ENCODE data around the gene PHLDB2.

PHLDB2 gene

GRCh38 chr3:111862415-111862814, 3.4 kb downstream of the PHLDB2 start:
- H3K4me1 Mint-ChIP-seq: peaks cover 8% of the 10 kb centered on the region
- no peak for ATAC-seq
- no peaks in the 10 kb centered on the region for H3K9me3 Mint-ChIP-seq
- no peak overlapping the region for H3K4me3 Mint-ChIP-seq
- peaks cover 55% of the 10 kb centered on the region for H3K27me3 Mint-ChIP-seq
- H3K27ac Mint-ChIP-seq: no peak overlapping the region
- DNase-seq: no peak

GRCh38 chr3:111862974-111863373, 3.9 kb downstream of the PHLDB2 start:
- H3K9me3 Mint-ChIP-seq: no peaks in the 10 kb centered on the region
- ATAC-seq: no peak
- H3K27me3 Mint-ChIP-seq: peaks cover 50% of the 10 kb centered on the region

GRCh38 chr3:111863942-111864694, 5.1 kb downstream of the PHLDB2 start:
- Mint-ChIP-seq H3K27ac (no peak overlapping the region), H3K4me1 (peaks cover 8% of the 10 kb centered on the region), H3K27me3 (peaks cover 45% of the 10 kb centered on the region), H3K4me3 (no peak overlapping the region), H3K9me3 (no peaks in the 10 kb centered on the region)
- DNase-seq (no peak), ATAC-seq (no peak)

More at GRCh38 chr3:111862974-111863373, 3.9 kb downstream of the PHLDB2 start:
- Mint-ChIP-seq H3K27ac (no peak overlapping the region), H3K4me1 (peaks cover 8% of the 10 kb centered on the region), H3K4me3 (no peak overlapping the region)
- DNase-seq: no peak

- Mint-ChIP-seq H3K4me1 (peaks cover 8% of the 10 kb centered on the region), H3K4me3 (no peak overlapping the region), H3K27ac (no peak overlapping the region), H3K27me3 (peaks cover 45% of the 10 kb centered on the region), H3K9me3 (no peaks in the 10 kb centered on the region)
- ATAC-seq (no peak), DNase-seq (no peak)
Observed at GRCh38 chr3:111864821-111865656, 6.0 kb downstream of the PHLDB2 start.

GRCh38 chr3:111867889-111868426, 8.9 kb downstream of the PHLDB2 start:
- Mint-ChIP-seq H3K9me3 (no peaks in the 10 kb centered on the region), H3K4me3 (no peak overlapping the region)

GRCh38 chr3:111870620-111871019, 11.6 kb downstream of the PHLDB2 start:
- DNase-seq: no peak
- no peaks in the 10 kb centered on the region for H3K27me3 Mint-ChIP-seq
- no peak for ATAC-seq
- H3K9me3 Mint-ChIP-seq: no peaks in the 10 kb centered on the region
- no peaks in the 10 kb centered on the region for H3K4me1 Mint-ChIP-seq
- H3K4me3 Mint-ChIP-seq: no peak overlapping the region
- no peak overlapping the region for H3K27ac Mint-ChIP-seq

More at GRCh38 chr3:111867889-111868426, 8.9 kb downstream of the PHLDB2 start:
- Mint-ChIP-seq H3K4me1 (no peaks in the 10 kb centered on the region), H3K27me3 (peaks cover 20% of the 10 kb centered on the region), H3K27ac (no peak overlapping the region)
- DNase-seq (no peak), ATAC-seq (no peak)

- Mint-ChIP-seq H3K27ac (no peak overlapping the region), H3K9me3 (no peaks in the 10 kb centered on the region)
- ATAC-seq: no peak
Observed at GRCh38 chr3:111871809-111872623, 13.0 kb downstream of the PHLDB2 start.

GRCh38 chr3:111872979-111873378, 13.9 kb downstream of the PHLDB2 start:
- DNase-seq (no peak), ATAC-seq (no peak)
- Mint-ChIP-seq H3K27me3 (no peaks in the 10 kb centered on the region), H3K4me3 (no peak overlapping the region), H3K9me3 (no peaks in the 10 kb centered on the region), H3K27ac (no peak overlapping the region), H3K4me1 (no peaks in the 10 kb centered on the region)

More at GRCh38 chr3:111871809-111872623, 13.0 kb downstream of the PHLDB2 start:
- H3K27me3 Mint-ChIP-seq: no peaks in the 10 kb centered on the region
- no peaks in the 10 kb centered on the region for H3K4me1 Mint-ChIP-seq
- DNase-seq: no peak
- H3K4me3 Mint-ChIP-seq: no peak overlapping the region

GRCh38 chr3:111874177-111874820, 15.2 kb downstream of the PHLDB2 start:
- H3K9me3 Mint-ChIP-seq: no peaks in the 10 kb centered on the region
- no peaks in the 10 kb centered on the region for H3K27me3 Mint-ChIP-seq
- H3K27ac Mint-ChIP-seq: no peak overlapping the region
- no peaks in the 10 kb centered on the region for H3K4me1 Mint-ChIP-seq
- DNase-seq (no peak), ATAC-seq (no peak)
- no peak overlapping the region for H3K4me3 Mint-ChIP-seq

- H3K4me1 Mint-ChIP-seq: no peaks in the 10 kb centered on the region
- ATAC-seq (no peak), DNase-seq (no peak)
- no peak overlapping the region for H3K4me3 Mint-ChIP-seq
- peaks cover 0 to 6% of the 10 kb centered on the region in 2 donors for H3K9me3 Mint-ChIP-seq
- H3K27ac Mint-ChIP-seq: no peak overlapping the region
- H3K27me3 Mint-ChIP-seq: no peaks in the 10 kb centered on the region
Observed at GRCh38 chr3:111881480-111881879, 22.4 kb downstream of the PHLDB2 start.

- Mint-ChIP-seq H3K4me1 (no peaks in the 10 kb centered on the region), H3K4me3 (no peak overlapping the region), H3K9me3 (peaks cover 0 to 6% of the 10 kb centered on the region in 2 donors), H3K27ac (no peak overlapping the region), H3K27me3 (no peaks in the 10 kb centered on the region)
- ATAC-seq (no peak), DNase-seq (no peak)
Observed at GRCh38 chr3:111882194-111882593, 23.1 kb downstream of the PHLDB2 start.

GRCh38 chr3:111882799-111883198, 23.7 kb downstream of the PHLDB2 start:
- DNase-seq: no peak
- ATAC-seq: peak; percentile 77
- H3K4me3 Mint-ChIP-seq: no peak overlapping the region
- H3K9me3 Mint-ChIP-seq: peaks cover 0 to 6% of the 10 kb centered on the region in 2 donors
- no peak overlapping the region for H3K27ac Mint-ChIP-seq
- H3K4me1 Mint-ChIP-seq: no peaks in the 10 kb centered on the region
- H3K27me3 Mint-ChIP-seq: no peaks in the 10 kb centered on the region

- DNase-seq: no peak
Observed at GRCh38 chr3:111884411-111885018, 25.4 kb downstream of the PHLDB2 start.

GRCh38 chr3:111885578-111885977, 26.5 kb downstream of the PHLDB2 start:
- peaks cover 6% of the 10 kb centered on the region in 2 donors for H3K9me3 Mint-ChIP-seq
- no peaks in the 10 kb centered on the region for H3K4me1 Mint-ChIP-seq
- ATAC-seq (no peak), DNase-seq (no peak)
- no peak overlapping the region for H3K27ac Mint-ChIP-seq
- H3K4me3 Mint-ChIP-seq: no peak overlapping the region
- H3K27me3 Mint-ChIP-seq: no peaks in the 10 kb centered on the region

More at GRCh38 chr3:111884411-111885018, 25.4 kb downstream of the PHLDB2 start:
- Mint-ChIP-seq H3K27me3 (no peaks in the 10 kb centered on the region), H3K27ac (no peak overlapping the region), H3K4me1 (no peaks in the 10 kb centered on the region), H3K4me3 (no peak overlapping the region), H3K9me3 (peaks cover 0 to 6% of the 10 kb centered on the region in 2 donors)
- ATAC-seq: no peak
